Right renal cortex interstitium (tissue), 3 donors: ENCODE measurements around the gene GK. TPM values are rescaled to one million over a fixed set of nuclear protein-coding genes. Genes with fewer than 3 reads are reported as not detected.
"Not testable (repeated sequence)": the region's sequence is repeated elsewhere in the genome, so short reads cannot be mapped to it uniquely, and the experiment has no call there.

Experiments used
- DNase-seq, 3 donors: peaks; one replicate each; pipeline ENCODE4 v3.0.0-alpha.2; 2013; ENCODE audit warnings: low read depth in 3 of 3, low spot score in 2 of 3
- polyA plus RNA-seq, 3 donors: library from polyadenylated mRNA; unstranded; fragments of 120-200 nt; gene quantifications; one replicate each; pipeline ENCODE4 v1.2.1, GENCODE V29; 2013; ENCODE audit not compliant: insufficient read length in 3 of 3

The GK gene
- polyA plus RNA-seq, result 100 to 1,000 TPM in 2 of 3 donors, 10 to 100 TPM in 1; 85.4 to 110 (median 103) TPM

DNA sequence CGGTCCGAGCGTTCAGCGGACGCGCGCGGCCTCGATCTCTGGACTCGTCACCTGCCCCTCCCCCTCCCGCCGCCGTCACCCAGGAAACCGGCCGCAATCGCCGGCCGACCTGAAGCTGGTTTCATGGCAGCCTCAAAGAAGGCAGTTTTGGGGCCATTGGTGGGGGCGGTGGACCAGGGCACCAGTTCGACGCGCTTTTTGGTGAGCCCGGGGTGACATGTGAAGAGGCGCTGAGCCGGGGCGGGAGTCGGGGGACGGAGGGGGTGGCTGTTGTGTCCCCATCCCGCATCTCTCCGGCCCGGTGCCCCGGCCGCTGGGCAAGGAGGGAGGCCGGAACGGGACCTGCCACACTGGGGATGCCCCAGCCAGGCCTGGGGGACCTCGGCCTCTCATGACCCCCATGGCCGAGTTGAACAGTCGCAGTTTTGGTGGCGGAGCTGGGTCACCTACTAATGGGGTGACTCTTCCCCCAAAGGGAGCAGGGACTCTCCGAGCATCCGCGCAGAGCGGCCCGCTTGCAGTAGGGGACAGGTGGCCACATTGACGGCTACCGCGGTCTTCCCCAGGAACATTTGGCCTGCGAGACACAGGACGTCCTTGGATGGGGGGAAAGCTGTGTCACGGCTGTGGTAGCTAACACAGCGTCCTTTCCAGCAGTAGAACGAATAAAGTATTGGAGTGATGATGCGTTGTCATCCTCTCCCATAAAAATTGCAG is at the start of gene GK:
Gene GK, plus strand, starts transcription at position 9 of the 717 bp plus-strand sequence. Its CDS starts 115 bp downstream, at position 124.
- no peak for DNase-seq

DNA sequence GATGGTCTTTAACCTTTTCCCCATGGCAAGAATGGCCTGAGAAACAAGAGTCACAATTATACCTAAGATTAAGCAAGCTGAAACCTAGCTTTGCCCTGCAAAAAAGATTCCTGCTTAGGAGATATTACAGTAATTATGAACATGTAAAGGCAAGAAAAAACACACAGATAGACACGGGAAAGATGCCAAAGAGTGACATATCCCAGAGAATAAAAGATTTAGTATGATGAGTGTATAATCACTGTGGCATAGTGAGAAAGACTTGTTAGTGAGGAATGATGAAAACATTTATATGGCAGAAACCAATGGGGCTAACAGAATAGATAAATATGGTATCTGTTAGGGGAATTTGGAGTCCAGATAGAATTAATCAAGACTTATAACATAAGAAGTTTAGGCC is 46.1 kb upstream of the GK start:
- no peak for DNase-seq

DNA sequence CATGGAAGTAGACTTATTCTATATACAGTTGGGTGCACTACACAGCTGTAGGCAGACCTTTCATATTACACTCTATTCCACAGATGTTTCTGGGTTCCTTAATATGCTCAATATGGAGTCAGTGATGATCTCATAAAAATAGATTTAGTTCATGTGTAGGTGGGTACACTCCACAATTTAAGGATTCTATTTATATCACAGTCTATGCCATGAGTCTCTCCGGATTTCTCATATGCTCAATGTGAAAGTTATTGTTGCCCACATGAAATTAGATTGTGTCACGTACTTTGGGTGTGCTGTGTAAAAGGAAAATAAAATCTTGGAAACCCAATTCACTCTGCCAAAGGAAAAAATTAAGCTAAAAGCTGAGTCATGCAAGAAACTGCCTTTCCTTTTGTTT is 43.2 kb upstream of the GK start:
- DNase-seq, result no peak

DNA sequence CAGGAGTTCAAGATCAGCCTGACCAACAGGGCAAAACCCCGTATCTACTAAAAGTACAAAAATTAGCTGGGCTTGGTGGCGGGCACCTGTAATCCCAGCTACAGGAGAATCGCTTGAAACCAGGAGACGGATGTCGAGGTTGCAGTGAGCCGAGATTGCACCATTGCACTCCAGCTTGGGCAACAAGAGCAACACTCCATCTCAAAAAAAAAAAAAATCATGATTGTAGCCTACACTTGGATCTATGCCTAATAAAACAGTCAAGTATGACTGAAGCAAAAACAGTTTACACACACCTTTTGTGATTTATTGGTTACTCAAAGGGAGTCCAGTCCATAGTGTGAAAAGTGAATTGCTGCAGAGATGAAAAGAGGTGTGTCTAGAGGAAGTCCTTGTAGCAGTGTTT is 41.0 kb upstream of the GK start:
- DNase-seq, result no peak

DNA sequence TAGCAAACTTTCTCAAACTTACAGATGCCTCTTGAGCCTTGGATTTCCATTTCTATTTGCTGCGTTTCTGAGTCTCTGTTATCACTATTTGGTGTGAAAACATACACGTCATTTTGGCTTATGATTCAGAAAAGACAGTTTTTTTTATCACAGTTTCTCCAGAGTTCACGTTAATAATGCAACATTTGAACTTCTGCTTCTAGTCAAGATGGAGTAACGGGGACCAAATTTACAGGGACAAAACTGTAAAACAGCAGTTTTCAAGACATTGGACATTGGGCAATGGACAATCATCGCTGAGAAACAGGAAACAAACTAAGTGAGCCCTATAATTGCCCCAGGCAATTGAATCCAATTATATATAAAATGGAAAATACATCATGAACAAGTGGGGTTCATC is 39.5 kb upstream of the GK start:
- DNase-seq, result no peak

DNA sequence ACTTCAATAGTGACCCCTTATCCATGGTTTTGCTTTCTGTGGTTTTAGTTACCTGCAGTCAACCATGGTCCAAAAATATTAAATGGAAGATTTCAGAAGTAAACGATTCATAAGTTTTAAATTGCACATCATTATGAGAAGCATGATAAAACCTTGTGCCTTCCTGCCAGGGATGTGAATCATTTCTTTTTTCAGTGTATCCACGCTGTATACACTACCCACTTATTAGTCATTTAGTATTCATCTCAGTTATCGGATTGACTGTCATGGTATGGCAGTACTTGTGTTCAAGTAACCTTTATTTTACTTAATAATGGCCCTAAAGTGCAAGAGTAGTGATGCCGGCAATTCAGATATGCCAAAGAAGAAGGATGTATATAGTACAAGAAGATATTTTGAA is 38.0 kb upstream of the GK start:
- no peak for DNase-seq

DNA sequence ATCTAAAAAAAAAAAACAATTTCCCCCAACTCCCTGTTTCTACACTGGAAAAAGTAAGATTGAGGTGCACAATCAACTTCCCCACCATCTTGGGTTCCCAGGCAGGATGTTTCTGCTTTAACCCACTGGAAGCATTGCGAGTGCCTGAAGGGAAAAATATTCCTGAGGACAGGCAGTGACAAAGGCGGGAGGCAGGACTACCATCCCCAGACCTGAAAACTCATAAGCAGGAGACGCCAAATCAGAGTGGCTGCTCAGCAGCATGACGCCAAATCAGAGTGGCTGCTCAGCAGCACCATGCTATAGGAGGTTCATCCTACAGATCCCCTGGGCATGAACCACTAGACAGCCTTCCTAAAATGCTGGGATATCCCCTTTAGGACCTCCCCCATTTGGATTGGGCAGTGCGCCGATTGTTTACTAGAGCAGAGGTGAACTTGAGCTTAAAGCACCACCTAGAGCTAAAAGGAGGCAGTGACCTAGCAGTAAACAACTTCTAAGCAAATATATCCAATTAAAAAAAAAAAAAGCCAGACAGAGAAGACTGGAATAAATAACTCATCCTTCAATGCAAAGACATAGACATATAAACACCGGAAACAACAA is 35.0 kb upstream of the GK start:
- DNase-seq, result no peak

DNA sequence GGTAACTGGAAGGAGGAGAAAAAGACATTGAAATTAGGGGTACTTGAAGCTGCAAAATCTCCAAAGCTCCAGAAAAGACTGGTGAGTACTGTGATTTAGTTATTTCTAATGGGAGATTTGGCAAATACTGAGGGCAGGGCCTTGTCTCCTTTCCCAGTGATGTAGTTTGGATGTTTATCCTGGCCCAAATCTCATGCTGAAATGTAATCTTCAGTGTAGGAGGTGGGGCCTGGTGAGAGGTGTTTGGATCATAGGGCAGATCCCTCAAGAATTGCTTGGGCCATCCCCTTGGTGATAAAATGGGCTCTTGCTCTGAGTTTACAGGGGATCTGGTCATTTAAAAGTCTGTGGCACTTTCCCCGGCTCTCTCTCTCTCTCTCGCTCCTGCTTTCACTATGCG is 33.1 kb upstream of the GK start:
- no peak for DNase-seq

DNA sequence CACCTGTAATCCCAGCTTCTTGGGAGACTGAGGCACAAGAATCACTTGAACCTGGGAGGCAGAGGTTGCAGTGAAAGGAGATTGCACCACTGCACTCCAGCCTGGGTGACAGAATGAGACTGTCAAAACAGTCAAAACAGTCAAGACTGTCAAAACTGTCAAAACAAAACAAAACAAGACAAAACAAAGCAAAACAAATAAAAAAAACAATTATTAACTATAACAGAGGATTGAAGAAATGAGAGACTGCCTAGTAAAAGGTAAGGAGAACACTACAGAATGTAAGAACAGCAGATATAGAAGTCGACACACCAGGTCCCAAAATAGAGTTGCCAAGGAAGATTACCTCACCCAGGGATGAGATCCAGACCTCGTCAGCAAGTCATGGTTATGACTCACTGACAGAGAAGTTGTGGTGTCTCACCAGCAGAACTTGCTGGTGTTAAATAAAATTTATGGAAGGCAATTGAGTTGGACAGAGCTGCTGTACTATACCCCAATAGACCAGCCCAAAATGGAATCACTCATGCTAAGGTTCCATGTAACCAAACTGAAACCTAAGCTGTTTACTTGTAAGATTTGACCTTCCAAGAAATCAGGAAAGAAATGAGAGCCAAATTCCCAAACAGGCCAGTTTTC is 32.1 kb upstream of the GK start:
- no peak for DNase-seq

DNA sequence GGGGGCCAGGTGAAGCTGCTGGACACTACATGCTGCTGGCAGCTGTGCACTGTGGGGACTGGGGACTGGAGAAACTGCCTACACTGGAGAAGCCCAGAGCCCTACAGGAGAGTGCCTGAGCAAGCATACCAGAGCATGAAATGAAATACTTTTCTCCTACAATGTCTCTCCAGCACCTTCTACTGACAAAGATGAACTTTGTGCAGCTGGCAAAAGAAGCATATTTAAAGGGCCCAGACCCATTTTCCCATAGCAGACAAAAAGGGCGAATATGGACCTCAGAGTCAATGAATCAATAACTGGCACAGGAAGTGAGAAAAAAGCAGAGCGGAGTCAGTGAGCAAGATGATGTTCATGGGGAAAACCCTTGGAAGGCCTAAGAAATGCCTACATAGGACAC is 30.9 kb upstream of the GK start:
- no peak for DNase-seq

DNA sequence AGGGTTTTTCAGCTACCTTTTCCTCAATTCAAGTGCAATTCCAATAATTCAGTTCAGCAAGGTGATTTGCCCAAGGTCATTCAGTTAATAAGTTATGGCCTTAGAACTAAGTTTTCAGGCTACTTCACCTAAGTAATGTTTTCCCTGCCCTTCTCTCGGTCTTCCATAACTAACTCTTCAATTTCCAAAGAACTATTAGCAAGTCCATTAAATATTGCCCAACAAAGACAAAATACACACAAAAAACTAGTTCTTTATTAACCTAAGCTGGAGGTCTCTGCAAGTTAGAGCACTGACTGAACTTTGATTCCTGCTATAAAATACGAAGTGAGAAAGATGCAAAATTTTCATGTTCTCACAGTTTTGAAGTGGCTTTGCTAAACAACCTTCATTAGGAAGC is 26.8 kb upstream of the GK start:
- no peak for DNase-seq

DNA sequence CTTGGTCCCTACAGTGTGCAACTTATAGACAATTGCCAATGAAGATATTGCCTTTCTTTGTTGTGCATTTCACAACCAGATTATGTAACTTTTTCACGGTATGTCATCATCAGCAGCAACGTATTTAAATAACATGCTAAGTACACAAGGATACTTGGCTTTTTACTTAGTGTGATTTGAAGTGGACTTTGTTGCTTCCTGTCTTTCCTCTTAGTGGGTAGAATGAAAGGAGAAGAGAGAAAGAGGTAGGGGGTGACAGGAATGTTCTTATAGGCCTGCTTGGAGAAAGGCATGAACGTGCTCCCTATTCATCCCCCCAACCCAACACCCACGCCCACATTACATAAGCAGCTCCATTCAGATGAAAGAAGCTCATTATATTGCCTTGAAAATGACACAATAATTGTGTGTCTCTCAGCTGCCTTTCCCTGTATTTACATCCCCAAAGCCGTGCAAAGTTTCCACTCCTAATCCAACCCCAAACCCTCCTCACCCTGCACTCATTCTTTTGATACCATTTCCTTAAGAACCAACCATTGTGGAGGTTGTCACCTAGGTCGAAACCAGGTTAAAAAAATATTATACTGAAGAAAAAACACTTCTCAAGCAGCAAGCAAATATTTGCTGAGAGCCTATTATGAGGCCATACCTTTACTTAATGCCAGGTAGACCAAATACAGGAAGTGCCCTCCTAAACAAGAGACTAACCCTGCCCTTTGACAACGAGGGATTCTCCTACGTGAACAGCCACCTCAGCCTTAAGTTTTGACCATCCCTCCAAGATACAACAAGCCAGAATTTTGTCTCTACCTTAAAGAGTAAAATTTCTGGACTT is 25.2 kb upstream of the GK start:
- no peak for DNase-seq

DNA sequence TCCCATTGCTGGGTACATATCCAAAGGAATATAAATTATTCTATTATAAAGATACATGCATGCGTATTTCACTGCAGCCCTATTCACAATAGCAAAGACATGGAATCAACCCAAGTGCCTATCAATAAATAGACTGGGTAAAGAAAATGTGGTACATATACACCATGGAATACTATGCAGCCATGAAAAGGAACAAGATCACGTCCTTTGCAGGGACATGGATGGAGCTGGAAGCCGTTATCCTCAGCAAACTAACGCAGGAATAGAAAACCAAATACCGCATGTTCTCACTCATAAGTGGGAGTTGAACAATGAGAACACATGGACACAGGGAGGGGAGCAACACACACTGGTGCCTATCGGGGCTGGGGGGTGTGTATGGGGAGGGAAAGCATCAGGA is 19.2 kb upstream of the GK start:
- not testable (repeated sequence) for DNase-seq

DNA sequence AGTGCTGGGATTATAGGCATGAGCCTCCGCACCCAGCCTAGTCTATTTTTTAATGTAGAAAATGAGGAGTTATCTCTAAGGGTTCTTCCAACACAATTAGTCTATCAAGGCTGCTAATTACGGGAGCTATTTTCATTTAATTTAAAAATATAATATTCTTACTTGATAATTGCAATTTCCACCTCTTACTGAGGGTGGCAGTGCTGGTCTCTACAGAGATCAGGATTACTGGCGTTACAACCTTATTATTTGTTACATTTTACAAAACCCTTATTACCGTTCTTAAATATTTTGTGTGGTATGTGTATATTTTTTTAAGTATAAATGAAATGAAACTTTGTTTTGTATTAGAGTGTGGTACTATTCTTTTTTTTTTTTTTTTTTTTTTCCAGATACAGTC is 17.6 kb upstream of the GK start:
- DNase-seq, result no peak

DNA sequence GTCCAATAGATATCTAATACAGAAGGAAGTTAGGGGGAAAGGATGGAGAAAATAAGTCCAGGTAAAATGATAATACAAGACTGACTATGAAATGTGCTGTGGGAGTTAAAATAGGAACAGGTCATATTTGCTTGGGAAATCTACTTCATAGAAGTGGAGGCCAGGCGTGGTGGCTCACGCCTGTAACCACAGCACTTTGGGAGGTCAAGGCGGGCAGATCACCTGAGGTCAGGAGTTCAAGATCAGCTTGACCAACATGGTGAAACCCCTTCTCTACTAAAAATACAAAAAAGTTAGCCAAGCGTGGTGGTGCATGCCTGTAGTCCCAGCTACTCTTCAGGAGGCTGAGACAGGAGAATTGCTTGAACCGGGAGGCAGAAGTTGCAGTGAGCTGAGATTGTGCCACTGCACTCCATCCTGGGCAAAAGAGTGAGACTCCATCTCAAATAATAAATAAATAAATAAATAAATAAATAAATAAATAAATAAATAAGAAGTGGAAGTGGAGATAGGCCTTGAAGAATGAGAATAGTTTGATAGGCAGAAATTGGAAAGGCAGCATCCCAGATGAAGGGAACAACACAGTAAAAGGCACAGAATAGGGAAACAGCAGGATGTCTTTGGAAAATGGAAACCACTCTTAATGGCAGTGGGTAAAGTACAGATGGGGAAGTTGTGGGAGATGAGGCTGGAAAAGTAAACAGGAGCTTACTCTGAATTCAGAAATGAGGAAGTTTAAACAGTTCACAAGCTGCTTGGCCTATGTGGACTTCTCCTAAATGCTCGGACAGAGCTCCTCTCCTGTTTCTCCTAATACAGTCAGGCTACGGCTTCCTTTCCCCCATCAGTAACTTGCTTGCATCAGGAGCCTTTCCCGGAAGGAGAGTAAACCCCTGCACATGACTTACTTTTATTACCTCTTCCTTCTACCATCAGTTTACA is 15.1 kb upstream of the GK start:
- no peak for DNase-seq

DNA sequence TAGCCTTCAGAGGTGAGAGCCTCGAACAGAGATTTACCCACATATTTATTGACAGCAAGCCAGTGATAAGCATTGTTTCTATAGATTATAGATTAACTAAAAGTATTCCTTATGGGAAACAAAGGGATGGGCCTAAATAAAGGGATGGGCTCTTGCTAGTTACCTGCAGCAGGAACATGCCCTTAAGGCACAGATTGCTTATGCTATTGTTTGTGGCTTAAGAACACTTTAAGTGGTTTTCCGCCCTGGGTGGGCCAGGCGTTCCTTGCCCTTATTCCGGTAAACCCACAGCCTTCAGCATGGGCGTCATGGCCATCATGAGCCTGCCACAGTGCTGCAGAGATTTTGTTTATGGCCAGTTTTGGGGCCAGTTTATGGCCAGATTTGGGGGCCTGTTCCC is 13.5 kb upstream of the GK start:
- not testable (repeated sequence) for DNase-seq

DNA sequence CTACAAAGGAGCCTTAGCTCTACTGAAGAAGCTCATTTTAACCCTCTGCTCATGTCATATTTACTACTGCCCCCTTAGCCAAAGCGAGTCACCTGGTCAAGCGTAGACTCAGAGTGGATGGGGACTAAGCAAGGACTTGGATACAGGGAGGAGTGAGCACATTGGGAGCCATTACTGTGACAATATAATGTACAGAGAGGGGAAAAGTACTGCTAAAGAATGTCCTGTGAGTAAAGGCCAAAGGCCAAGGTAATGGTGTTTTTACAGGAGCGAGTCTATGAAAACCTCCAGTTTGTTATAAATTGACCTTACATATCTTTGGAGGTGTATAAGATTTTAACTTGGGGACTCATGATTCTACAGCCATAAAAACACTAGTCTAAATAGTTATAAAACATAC is 10.6 kb upstream of the GK start:
- no peak for DNase-seq

DNA sequence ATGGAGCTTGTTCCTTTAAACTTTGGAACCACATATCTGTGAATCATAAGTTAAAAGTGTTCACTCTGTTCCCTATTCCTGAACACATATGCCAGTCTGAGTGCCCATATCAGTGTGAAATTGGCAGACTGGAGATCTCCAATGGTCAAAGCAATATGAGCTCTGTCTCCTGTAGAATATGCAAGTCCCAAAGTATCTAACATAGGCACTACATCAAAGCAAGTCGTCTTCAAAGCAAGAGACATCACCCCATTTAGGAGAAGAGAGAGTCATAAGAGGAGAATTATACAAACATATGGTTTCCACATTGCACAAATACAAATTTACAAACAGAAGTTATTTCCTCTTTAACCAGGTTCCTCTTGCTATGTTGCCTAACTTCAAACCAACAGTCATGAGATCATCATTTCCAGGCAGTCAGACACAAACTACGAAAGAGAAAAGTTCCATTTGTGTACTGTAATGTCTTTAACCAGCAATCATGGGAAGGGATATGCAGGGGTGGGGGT is 9.9 kb upstream of the GK start:
- no peak for DNase-seq

DNA sequence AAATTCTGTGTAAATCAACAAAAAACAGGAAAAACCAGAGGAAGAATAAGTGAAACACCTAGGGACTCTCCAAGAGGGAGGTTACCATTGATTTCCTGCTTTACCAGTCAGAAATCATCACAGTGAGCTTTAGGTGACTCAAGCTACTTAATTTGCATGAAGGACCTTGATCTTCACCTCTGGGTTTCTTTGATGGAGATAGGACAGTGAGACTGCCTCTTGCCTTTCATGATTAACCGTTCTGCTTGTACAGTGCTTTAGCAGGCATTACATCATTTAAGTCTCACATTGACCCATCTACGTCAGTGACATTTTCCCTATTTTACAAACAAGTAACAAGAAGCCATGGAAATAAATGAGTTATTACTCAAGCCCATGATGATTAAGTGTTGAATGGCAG is 3.4 kb upstream of the GK start:
- DNase-seq, result no peak
